ENCODE measurements around the gene C20orf144.
"Not testable (repeated sequence)": the region's sequence is repeated elsewhere in the genome, so short reads cannot be mapped to it uniquely, and the experiment has no call there.

Gene C20orf144

DNA sequence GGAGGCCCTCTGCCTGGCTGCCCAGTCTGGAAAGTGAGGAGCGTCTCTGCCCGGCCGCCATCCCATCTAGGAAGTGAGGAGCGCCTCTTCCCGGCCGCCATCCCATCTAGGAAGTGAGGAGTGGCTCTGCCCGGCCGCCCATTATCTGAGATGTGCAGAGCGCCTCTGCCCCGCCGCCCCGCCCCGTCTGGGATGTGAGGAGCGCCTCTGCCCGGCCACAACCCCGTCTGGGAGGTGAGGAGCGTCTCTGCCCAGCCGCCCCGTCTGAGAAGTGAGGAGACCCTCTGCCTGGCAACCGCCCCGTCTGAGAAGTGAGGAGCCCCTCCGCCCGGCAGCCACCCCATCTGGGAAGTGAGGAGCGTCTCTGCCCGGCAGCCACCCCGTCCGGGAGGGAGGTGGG is 36.8 kb downstream of the C20orf144 start:
- not testable (repeated sequence) for DNase-seq

DNA sequence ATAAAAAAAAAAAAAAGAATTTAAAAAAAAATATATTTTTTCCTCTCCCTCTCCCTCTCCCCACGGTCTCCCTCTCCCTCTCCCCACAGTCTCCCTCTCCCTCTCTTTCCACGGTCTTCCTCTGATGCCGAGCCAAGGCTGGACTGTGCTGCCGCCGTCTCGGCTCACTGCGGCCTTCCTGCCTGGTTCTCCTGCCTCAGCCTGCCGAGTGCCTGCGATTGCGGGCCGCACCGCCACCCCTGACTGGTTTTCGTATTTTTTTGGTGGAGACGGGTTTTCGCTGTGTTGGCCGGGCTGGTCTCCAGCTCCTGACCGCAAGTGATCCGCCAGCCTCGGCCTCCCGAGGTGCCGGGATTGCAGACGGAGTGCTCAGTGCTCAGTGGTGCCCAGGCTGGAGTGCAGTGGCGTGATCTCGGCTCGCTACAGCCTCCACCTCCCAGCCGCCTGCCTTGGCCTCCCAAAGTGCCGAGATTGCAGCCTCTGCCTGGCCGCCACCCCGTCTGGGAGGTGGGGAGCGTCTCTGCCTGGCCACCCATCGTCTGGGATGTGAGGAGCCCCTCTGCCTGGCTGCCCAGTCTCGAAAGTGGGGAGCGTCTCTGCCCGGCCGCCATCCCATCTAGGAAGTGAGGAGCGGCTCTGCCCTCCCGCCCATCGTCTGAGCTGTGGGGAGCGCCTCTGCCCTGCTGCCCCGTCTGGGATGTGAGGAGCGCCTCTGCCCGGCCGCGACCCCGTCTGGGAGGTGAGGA is 38.7 kb downstream of the C20orf144 start:
- not testable (repeated sequence) for DNase-seq

GRCh38 chr20:33701629-33702450 is 39.7 kb downstream of the C20orf144 start:
- DNase-seq = no peak

- no peak for DNase-seq
These were observed 40.7 kb downstream of the C20orf144 start for GRCh38 chr20:33702861-33703260.

GRCh38 chr20:33703498-33704137 is 41.5 kb downstream of the C20orf144 start:
- no peak for DNase-seq

DNA sequence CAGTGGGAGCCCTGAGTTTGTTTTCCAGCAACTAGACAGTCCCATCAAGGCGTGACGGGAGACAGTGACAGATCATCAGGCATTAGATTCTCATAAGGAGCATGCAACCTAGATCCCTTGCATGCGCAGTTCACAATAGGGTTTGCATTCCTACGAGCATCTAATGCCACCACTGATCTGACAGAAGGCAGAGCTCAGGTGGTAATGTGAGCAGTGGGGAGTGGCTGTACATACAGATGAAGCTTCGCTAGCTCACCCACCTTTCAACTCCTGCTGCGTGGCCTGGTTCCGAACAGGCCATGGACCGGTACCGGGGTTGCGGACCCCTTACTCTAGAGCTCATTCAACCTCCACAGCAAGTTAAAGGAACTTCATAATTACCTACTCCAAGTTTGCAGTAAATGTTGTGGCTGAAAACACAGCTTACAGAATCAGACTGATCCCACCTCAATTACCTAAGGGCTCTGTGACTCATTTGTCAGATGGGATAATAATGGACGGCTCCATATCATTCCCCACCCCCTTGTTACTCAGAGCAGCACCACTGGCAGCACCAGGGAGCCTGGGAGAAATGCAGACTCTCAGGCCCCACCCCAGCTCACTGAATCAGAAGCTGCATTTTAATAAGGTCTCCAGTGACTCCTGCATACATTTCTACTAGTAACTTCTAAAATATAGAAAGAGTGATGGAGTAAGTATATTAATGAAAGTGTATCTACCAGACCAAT is 42.2 kb downstream of the C20orf144 start:
- DNase-seq = no peak

- DNase-seq = no peak
These were observed 45.5 kb downstream of the C20orf144 start for GRCh38 chr20:33707668-33708067.

- no peak for DNase-seq
These were observed 47.3 kb downstream of the C20orf144 start for GRCh38 chr20:33709398-33709797.

DNA sequence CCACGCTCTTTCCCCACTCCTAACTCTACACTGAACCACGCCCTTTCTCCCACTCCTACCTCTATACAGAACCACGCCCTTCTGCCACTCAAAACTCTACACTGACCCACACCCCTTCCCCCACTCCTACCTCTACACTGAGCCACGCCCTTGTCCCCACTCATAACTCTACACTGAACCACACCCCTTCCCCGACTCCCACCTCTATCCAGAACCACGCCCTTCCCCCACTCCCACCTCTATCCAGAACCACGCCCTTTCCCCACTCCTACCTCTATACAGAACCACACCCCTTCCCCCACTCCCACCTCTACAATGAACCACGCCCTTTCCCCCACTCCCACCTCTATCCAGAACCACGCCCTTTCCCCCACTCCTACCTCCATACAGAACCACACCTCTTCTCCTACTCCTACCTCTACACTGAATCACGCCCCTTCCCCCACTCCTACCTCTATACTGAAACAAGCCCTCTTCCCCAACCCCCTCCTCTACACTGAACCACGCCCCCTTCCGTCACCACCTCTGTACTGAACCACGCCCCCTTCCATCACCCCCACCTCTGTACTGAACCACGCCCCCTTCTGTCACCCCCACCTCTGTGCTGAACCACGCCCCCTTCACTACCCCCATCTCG is 47.9 kb downstream of the C20orf144 start:
- DNase-seq = no peak

GRCh38 chr20:33710681-33711445 is 48.7 kb downstream of the C20orf144 start:
- DNase-seq = no peak

- DNase-seq = no peak
These were observed 49.3 kb downstream of the C20orf144 start for GRCh38 chr20:33711446-33711738.
